ENCODE results near the gene DCP1B. TPM values are rescaled to one million over a fixed set of nuclear protein-coding genes. Genes with fewer than 3 reads are reported as not detected.
A peak's percentile ranks its signal among the peaks of the same experiment; 100 is the strongest.

DCP1B gene
- total RNA-seq, 2 donors from 2014 or later, result 9.7 to 10.5 TPM

DNA sequence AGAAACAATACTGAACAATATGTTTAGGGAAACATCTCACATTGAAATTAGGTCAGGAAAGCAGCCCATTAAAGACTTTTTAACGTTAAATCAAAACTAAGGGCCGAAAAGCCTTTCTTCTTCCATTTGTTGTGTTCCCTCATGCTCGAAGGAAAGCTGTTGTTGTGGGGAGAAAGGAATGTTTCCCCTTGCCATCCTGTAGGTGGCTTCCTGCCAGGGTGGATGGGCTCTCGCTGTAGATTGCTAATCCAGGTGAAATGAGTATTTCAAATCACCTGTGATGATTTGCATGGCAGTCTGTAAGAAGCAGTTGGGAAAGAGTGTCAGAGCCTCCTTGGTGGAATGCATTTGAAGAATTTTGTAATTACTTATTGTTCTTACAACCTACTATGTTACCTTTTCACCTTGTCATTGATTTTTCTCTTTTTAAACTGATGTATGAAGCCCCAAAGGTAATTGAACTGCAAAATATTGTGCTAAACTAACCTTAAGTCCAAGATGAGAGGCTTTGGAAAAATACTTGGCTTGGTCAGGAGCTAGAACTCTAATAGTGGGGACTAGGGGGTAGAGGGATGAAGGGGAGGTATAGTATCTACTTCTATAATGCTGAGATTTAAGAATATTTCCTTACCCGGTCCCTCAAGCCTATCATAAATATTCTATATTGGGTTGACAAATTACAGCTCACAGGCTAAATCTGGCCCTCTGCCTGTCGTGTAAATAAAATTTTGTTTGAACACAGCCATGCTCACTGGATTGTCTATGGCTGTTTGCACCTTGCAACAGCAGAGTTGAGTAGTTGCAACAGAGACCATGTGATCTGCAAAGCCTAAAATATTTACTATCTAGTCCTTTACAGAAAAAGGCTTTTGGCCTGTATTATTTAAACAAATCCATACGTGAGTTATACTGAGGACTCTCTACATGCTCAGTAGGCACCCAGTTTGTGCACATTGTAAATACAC lies 7.7 kb upstream of the DCP1B start:
- H3K9me3 ChIP-seq (ENCODE audit: control insufficient read depth, low read length, poor library complexity, severe bottlenecking), result no peaks in the 10 kb centered on the region
- Mint-ChIP-seq H3K27ac (no peak overlapping the region), H3K4me3 (no peak overlapping the region), H3K27me3 (peaks cover 12% of the 10 kb centered on the region), H3K4me1 (peaks cover 2% of the 10 kb centered on the region), H3K36me3 (ENCODE audit: low read depth) (no peaks in the 10 kb centered on the region)
- DNase-seq (no peak), ATAC-seq (no peak)

DNA sequence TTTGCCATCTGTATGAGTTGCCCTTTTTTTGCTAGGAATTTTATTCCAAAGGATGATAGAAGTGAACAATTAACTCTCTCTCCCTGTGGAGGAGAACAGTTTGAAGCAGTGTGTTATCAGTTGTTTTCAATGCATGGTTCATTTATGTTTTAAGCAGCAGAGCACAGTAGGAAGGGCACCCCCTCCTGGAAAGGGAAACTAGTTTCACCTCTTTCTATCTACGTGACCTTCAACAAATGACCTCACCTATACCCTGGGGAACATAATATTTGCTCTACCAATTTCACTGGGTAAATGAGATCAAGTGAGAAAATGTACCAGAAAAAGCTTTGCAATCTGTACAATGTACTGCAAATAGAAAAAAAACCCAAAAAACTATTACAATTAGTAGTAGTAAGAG lies 5.4 kb upstream of the DCP1B start:
- no peak overlapping the region for H3K27ac Mint-ChIP-seq
- H3K27me3 Mint-ChIP-seq, result peaks cover 8% of the 10 kb centered on the region
- peaks cover 2% of the 10 kb centered on the region for H3K4me1 Mint-ChIP-seq
- no peak overlapping the region for H3K4me3 Mint-ChIP-seq
- H3K36me3 Mint-ChIP-seq (ENCODE audit: low read depth), result no peaks in the 10 kb centered on the region
- DNase-seq, result no peak
- H3K9me3 ChIP-seq (ENCODE audit: control insufficient read depth, low read length, poor library complexity, severe bottlenecking), result no peaks in the 10 kb centered on the region
- no peak for ATAC-seq

DNA sequence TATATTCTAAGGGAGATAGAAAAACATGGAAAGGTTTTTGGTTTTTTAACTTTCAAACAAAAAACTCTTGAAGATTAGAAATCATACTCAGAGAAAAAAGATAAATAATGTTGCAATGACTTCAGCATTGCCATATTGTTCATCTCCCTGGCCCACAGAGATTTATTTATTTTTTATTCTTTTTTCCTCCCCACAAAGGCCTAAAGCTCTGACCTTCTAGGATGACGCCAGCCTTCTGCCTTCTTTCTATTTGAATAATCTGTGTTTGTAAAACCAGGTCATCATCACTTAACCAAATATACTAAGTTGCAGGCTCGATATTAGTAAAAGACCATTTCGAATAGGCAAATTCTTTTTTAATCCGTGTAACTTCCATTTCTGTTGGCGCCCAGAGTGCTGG lies 4.4 kb upstream of the DCP1B start:
- DNase-seq, result no peak
- H3K9me3 ChIP-seq (ENCODE audit: control insufficient read depth, low read length, poor library complexity, severe bottlenecking), result no peaks in the 10 kb centered on the region
- Mint-ChIP-seq H3K27ac (no peak overlapping the region), H3K4me1 (peaks cover 8% of the 10 kb centered on the region), H3K27me3 (peaks cover 8% of the 10 kb centered on the region), H3K4me3 (no peak overlapping the region), H3K36me3 (ENCODE audit: low read depth) (peaks cover 3% of the 10 kb centered on the region)
- no peak for ATAC-seq

DNA sequence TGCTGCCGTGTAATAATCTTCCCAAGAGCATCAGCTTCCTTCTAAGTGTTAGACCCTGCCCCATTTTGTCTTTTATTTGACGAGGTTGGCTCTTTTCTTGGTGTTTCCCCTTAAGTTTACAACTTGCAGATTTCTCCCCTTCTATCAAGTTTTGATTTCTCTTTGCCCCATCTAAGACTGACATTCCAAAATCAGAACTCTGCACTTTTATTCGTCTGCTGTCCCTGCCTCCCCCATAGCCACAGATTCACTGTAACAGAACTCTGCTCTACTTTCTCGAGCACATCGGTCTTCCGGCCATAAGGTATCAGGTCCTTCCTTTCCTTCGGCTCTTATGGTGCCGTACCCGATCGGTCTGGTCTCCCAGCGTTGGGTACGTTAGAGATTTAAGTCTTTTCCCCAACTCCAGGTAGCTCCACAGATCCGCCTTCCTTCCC lies 563 bp downstream of the DCP1B start:
- H3K27me3 Mint-ChIP-seq, result no peaks in the 10 kb centered on the region
- DNase-seq (no peak), ATAC-seq (peak; percentile 38)
- H3K4me3 Mint-ChIP-seq, result peak overlapping the region; percentile 97
- H3K4me1 Mint-ChIP-seq, result peaks cover 26% of the 10 kb centered on the region
- H3K9me3 ChIP-seq (ENCODE audit: control insufficient read depth, low read length, poor library complexity, severe bottlenecking), result no peaks in the 10 kb centered on the region
- H3K36me3 Mint-ChIP-seq (ENCODE audit: low read depth), result peaks cover 6% of the 10 kb centered on the region
- H3K27ac Mint-ChIP-seq, result peak overlapping the region; percentile 99

DNA sequence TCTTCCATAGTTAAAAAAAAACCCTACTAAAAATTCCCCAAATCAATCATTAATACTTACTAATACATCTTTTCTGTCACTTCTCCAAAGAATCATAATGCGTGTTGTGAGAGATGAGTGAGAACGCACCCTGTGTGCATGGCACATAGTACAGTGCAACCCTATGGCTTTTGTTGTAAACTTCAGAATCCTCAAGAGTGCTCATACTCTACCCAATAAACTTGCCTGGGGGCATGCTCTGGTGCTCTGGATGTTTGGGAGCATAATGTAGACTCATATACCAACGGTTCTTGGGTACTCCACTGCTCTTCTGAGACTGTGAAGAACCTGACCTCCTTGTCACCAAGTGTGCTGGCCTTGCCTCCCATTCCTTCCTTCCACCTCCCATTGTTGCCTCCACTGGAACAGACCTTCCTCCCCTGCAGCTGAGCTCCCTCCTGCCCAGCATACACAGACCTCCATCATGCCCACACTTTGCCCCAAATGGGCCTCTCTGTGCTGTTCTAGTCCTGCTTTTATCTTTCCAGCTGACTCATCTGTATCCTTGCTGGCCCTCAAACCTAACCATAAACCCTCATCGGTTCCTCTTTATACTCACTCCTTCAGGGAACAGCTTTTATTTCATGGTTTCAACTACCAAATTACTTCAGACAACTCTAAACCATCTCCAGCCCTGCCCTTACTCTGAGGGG lies 8.9 kb downstream of the DCP1B start:
- H3K27me3 Mint-ChIP-seq, result no peaks in the 10 kb centered on the region
- peaks cover 31% of the 10 kb centered on the region for H3K4me1 Mint-ChIP-seq
- ATAC-seq (no peak), DNase-seq (no peak)
- H3K27ac Mint-ChIP-seq, result peak overlapping the region; percentile 92
- no peaks in the 10 kb centered on the region for H3K9me3 ChIP-seq (ENCODE audit: control insufficient read depth, low read length, poor library complexity, severe bottlenecking)
- H3K36me3 Mint-ChIP-seq (ENCODE audit: low read depth), result peaks cover 6% of the 10 kb centered on the region
- no peak overlapping the region for H3K4me3 Mint-ChIP-seq

DNA sequence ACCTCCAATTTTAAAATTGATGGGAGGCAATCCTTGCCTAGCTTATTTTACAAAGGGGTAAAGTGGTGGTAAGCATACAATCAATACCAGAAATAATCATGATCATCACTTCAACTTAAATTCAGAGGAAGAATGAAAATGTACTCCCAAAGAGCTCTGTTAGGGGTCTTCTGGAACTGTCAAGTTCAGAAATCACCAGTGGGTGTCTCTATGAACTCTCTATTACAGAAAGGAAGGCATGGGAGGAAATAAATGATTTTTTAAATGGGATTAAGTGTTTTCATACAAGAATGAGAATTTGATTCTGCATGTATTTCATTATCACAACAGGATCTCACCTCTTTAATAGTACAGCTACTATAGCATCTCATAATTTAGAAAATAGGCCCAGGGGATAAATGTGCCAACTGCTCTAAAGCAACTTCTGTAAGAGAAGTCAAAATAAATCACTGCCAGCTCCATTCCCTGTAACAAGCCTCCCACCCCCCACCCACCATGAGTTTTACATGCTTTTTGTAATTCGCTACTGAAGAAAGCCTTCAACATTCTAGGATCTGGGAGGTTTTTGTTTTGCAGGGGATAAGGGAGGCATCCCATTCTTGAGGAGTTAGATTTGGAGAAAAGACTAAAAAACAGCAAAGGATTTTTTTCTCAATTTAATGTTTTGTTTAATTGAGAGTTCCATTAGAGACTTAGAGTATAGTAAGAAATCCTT lies 9.7 kb downstream of the DCP1B start:
- Mint-ChIP-seq H3K36me3 (ENCODE audit: low read depth) (peaks cover 6% of the 10 kb centered on the region), H3K27ac (peak overlapping the region; percentile 92), H3K4me3 (peak overlapping the region; percentile 21), H3K27me3 (no peaks in the 10 kb centered on the region), H3K4me1 (peaks cover 29% of the 10 kb centered on the region)
- ATAC-seq (peak; percentile 39), DNase-seq (no peak)
- no peaks in the 10 kb centered on the region for H3K9me3 ChIP-seq (ENCODE audit: control insufficient read depth, low read length, poor library complexity, severe bottlenecking)

DNA sequence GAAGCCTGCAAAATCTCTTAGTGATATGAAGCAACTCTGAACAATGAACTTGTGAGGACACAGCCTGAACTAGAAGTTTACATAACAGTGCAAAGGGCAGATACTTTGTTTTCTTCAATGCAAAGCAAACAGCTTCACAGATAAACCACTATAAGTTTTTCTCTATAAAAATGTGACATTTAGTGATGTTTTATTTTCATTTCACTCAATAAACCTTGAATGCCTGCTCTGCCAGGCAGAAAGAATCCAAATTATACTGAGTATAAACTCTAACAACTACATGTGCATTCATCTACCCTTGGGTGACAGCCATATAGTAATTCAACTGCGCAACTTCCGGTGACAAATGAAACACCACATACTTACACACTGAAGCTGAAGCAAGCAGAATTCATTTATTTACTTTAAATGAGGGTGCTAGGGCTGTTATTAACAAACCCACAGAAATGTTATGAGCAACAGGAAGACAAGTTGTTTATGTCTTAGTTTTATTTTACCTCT lies 10.3 kb downstream of the DCP1B start:
- H3K4me3 Mint-ChIP-seq, result peak overlapping the region; percentile 21
- H3K27me3 Mint-ChIP-seq, result no peaks in the 10 kb centered on the region
- DNase-seq, result no peak
- ATAC-seq, result peak; percentile 85
- peaks cover 31% of the 10 kb centered on the region for H3K4me1 Mint-ChIP-seq
- H3K9me3 ChIP-seq (ENCODE audit: control insufficient read depth, low read length, poor library complexity, severe bottlenecking), result no peaks in the 10 kb centered on the region
- peak overlapping the region; percentile 92 for H3K27ac Mint-ChIP-seq
- H3K36me3 Mint-ChIP-seq (ENCODE audit: low read depth), result peaks cover 9% of the 10 kb centered on the region

DNA sequence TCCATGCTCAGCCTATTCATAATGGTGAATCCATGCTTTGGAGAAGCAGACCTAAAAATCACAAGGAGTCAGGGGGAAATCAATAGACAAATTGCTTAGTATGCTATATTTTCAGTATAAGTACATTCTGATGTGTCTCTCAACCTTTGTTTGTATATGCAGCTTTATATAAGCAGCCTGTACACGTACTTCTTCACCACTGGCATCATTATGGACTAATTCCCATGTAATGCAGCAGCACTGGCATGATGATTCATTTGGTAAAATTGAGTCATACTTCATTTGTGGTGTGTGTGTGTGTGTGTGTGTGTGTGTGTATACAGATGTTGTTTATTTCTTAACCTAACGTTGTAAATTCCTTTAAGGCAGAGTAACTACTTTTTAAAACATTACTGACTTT lies 10.9 kb downstream of the DCP1B start:
- DNase-seq, result no peak
- Mint-ChIP-seq H3K27me3 (no peaks in the 10 kb centered on the region), H3K36me3 (ENCODE audit: low read depth) (peaks cover 12% of the 10 kb centered on the region), H3K4me1 (peaks cover 30% of the 10 kb centered on the region), H3K27ac (peak overlapping the region; percentile 92), H3K4me3 (no peak overlapping the region)
- ATAC-seq, result peak; percentile 33
- no peaks in the 10 kb centered on the region for H3K9me3 ChIP-seq (ENCODE audit: control insufficient read depth, low read length, poor library complexity, severe bottlenecking)

DNA sequence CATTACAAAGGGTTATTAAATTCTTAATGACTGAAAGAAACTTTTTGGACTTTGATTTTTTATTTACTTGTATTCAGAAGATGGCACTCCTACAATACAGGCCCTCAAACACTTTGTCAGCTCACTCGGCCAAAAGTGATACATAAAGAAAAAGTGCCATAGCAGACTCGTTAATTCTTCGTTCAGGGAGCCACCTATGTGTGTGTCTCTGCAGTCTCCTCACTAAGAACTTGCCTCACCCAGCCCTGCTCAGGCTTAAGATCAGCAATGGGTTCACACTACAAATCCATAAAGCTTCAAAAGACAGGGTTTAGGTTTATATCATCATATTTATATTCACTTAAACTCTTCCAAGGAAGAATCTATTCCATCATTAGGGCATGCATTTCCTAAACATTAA lies 11.5 kb downstream of the DCP1B start:
- peaks cover 26% of the 10 kb centered on the region for H3K4me1 Mint-ChIP-seq
- peaks cover 15% of the 10 kb centered on the region for H3K36me3 Mint-ChIP-seq (ENCODE audit: low read depth)
- ATAC-seq, result no peak
- no peak overlapping the region for H3K4me3 Mint-ChIP-seq
- DNase-seq, result no peak
- peak overlapping the region; percentile 92 for H3K27ac Mint-ChIP-seq
- H3K27me3 Mint-ChIP-seq, result no peaks in the 10 kb centered on the region
- no peaks in the 10 kb centered on the region for H3K9me3 ChIP-seq (ENCODE audit: control insufficient read depth, low read length, poor library complexity, severe bottlenecking)

DNA sequence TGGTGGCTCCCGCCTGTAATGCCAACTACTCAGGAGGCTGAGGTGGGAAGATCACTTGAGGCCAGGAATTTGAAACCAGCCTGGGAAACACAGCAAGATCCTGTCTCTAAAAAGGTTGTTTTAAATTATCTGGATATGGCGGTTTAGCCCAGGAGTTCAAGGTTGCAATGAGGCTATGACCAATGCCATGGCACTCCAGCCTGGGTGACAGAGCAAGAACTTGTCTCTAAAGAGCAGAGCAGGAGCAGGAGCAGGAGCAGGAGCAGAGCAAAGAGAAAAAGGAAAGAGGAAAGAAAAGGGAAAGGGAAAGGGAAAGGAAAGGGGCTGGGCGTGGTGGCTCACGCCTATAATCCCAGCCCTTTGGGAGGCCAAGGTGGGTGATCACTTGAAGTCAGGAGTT lies 15.1 kb downstream of the DCP1B start:
- no peak overlapping the region for H3K4me3 Mint-ChIP-seq
- no peaks in the 10 kb centered on the region for H3K27me3 Mint-ChIP-seq
- no peak for ATAC-seq
- H3K27ac Mint-ChIP-seq, result peak overlapping the region; percentile 67
- H3K36me3 Mint-ChIP-seq (ENCODE audit: low read depth), result peaks cover 19% of the 10 kb centered on the region
- no peaks in the 10 kb centered on the region for H3K9me3 ChIP-seq (ENCODE audit: control insufficient read depth, low read length, poor library complexity, severe bottlenecking)
- no peak for DNase-seq
- peaks cover 7% of the 10 kb centered on the region for H3K4me1 Mint-ChIP-seq

DNA sequence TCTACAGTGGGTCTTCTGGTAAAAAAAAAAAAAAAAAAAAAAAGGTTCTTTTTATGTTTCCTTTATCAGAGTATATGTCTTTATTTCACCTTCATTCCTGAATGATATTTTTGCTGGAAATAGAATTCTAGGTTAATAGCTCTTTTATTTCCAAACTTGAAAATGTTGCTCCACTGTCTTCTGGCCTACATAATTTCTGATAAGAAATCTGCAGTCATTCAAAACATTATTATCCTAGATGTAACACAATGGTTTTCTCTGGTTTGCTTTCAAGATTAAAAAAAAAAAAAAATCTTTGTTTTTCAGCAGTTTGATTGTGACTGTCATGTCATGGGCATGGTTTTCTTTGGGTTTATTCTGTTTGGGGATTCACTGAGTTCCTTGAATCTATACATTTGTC lies 19.5 kb downstream of the DCP1B start:
- ATAC-seq (no peak), DNase-seq (no peak)
- Mint-ChIP-seq H3K4me1 (peaks cover 12% of the 10 kb centered on the region), H3K27ac (no peak overlapping the region), H3K27me3 (no peaks in the 10 kb centered on the region), H3K36me3 (ENCODE audit: low read depth) (peaks cover 19% of the 10 kb centered on the region), H3K4me3 (no peak overlapping the region)
- H3K9me3 ChIP-seq (ENCODE audit: control insufficient read depth, low read length, poor library complexity, severe bottlenecking), result no peaks in the 10 kb centered on the region

DNA sequence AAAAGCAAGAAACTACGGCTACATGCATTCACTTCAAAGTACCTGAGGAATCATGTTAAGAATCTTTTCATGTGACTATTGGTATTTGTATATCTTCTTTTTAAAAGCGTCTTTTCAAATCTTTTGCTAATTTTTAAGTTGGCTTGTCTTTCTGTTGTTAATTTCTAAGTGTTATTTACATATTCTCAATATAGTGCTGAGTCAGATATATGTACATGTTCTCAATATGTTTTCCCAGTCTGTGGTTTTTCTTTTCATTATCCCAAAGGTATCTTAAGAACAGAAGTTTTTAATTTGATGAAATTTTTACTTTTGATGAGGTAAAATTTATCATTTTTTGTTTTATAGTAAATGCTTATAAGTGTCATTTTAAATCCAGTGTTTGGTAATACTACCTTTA lies 24.0 kb downstream of the DCP1B start:
- Mint-ChIP-seq H3K4me3 (no peak overlapping the region), H3K27ac (no peak overlapping the region), H3K27me3 (no peaks in the 10 kb centered on the region), H3K4me1 (peaks cover 19% of the 10 kb centered on the region), H3K36me3 (ENCODE audit: low read depth) (peaks cover 3% of the 10 kb centered on the region)
- ATAC-seq (no peak), DNase-seq (no peak)
- H3K9me3 ChIP-seq (ENCODE audit: control insufficient read depth, low read length, poor library complexity, severe bottlenecking), result no peaks in the 10 kb centered on the region
